HG03097 (cell line): Measurements from ENCODE around the gene ZNF532.
"Not testable (repeated sequence)": the region's sequence is repeated elsewhere in the genome, so short reads cannot be mapped to it uniquely, and the experiment has no call there.

Experiments
- ATAC-seq: cut with Tn5 transposase; IDR thresholded peaks from one replicate; pipeline ENCODE4 v1.9.1; 2021; ENCODE audit not compliant: unreplicated experiment, low FRiP score

ZNF532 gene

GRCh38 chr18:58997811-58998337 is 133.2 kb downstream of the ZNF532 start:
- no peak for ATAC-seq

GRCh38 chr18:58998401-58999203 is 133.9 kb downstream of the ZNF532 start:
- ATAC-seq = no peak

GRCh38 chr18:59001166-59001565 is 136.5 kb downstream of the ZNF532 start:
- ATAC-seq = no peak

GRCh38 chr18:59001721-59002120 is 137.0 kb downstream of the ZNF532 start:
- ATAC-seq = no peak

- ATAC-seq = no peak
These were observed 138.4 kb downstream of the ZNF532 start for GRCh38 chr18:59002974-59003594.

GRCh38 chr18:59005262-59005661 is 140.6 kb downstream of the ZNF532 start:
- ATAC-seq = no peak

GRCh38 chr18:59006461-59007067 is 141.9 kb downstream of the ZNF532 start:
- no peak for ATAC-seq

GRCh38 chr18:59008302-59008974 is 143.8 kb downstream of the ZNF532 start:
- ATAC-seq = no peak

- ATAC-seq = no peak
These were observed 145.2 kb downstream of the ZNF532 start for GRCh38 chr18:59009846-59010245.

- ATAC-seq = no peak
These were observed 146.6 kb downstream of the ZNF532 start for GRCh38 chr18:59011289-59011688.

GRCh38 chr18:59011786-59012185 is 147.1 kb downstream of the ZNF532 start:
- no peak for ATAC-seq

- ATAC-seq = no peak
These were observed 148.4 kb downstream of the ZNF532 start for GRCh38 chr18:59012815-59013705.

- ATAC-seq = no peak
These were observed 149.1 kb downstream of the ZNF532 start for GRCh38 chr18:59013744-59014143.

GRCh38 chr18:59015531-59016152 is 151.0 kb downstream of the ZNF532 start:
- ATAC-seq = no peak

GRCh38 chr18:59021500-59021899 is 156.8 kb downstream of the ZNF532 start:
- ATAC-seq = no peak

GRCh38 chr18:59022167-59022945 is 157.7 kb downstream of the ZNF532 start:
- ATAC-seq = no peak

- ATAC-seq = no peak
These were observed 160.2 kb downstream of the ZNF532 start for GRCh38 chr18:59024829-59025228.

GRCh38 chr18:59025532-59025931 is 160.9 kb downstream of the ZNF532 start:
- not testable (repeated sequence) for ATAC-seq

GRCh38 chr18:59026364-59026763 is 161.7 kb downstream of the ZNF532 start:
- no peak for ATAC-seq
